ENCODE data around the gene AMPD1.

DNA sequence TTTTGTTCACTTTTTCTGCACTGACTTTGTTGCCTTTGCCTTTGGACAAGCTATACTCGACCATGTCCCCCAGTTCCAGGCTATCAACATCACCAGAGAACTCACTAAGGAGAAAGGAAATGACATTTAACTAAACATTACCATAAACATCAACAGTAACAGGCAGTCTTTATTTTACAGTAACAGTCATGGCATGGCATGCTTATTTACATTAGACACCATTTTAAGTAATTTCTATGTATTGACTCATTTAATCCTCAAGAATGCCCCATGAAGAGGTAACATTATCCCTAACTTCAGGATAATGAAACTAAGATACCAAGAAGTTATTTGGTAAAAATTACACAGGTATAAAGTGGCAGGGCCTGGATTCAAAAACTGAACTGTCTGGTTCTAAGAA is 29.9 kb upstream of the AMPD1 start:
- TF ChIP-seq, protein P1, sequence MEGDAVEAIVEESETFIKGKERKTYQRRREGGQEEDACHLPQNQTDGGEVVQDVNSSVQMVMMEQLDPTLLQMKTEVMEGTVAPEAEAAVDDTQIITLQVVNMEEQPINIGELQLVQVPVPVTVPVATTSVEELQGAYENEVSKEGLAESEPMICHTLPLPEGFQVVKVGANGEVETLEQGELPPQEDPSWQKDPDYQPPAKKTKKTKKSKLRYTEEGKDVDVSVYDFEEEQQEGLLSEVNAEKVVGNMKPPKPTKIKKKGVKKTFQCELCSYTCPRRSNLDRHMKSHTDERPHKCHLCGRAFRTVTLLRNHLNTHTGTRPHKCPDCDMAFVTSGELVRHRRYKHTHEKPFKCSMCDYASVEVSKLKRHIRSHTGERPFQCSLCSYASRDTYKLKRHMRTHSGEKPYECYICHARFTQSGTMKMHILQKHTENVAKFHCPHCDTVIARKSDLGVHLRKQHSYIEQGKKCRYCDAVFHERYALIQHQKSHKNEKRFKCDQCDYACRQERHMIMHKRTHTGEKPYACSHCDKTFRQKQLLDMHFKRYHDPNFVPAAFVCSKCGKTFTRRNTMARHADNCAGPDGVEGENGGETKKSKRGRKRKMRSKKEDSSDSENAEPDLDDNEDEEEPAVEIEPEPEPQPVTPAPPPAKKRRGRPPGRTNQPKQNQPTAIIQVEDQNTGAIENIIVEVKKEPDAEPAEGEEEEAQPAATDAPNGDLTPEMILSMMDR (IDR thresholded peaks at IDR 0.05; ENCODE audit: low read length): no peak
- TF ChIP-seq EZH2 (optimal IDR thresholded peaks at IDR 0.05; ENCODE audit: low read depth, low read length): no peak
